ENCODE results near the gene CCSAP. TPM values are rescaled to one million over a fixed set of nuclear protein-coding genes. Genes with fewer than 3 reads are reported as not detected.
"Not testable (repeated sequence)": the region's sequence is repeated elsewhere in the genome, so short reads cannot be mapped to it uniquely, and the experiment has no call there.

The CCSAP gene
- polyA plus RNA-seq, 6 donors from 2014 or later: 0.13 to 3.3 (median 2.4) TPM

- Mint-ChIP-seq H3K27me3 (no peaks in the 10 kb centered on the region), H3K36me3 (peaks cover 6 to 7% of the 10 kb centered on the region in 2 donors), H3K4me1 (no peaks in the 10 kb centered on the region), H3K27ac (no peak overlapping the region), H3K9me3 (no peaks in the 10 kb centered on the region), H3K4me3 (no peak overlapping the region)
- ATAC-seq (ENCODE audit: low read depth in 2 of 2) (no peak), DNase-seq (no peak)
Observed at GRCh38 chr1:229309074-229309473, 33.8 kb downstream of the CCSAP start.

- ATAC-seq (ENCODE audit: low read depth in 2 of 2) (no peak), DNase-seq (no peak)
- no peak overlapping the region for H3K27ac Mint-ChIP-seq
- no peaks in the 10 kb centered on the region for H3K9me3 Mint-ChIP-seq
- no peaks in the 10 kb centered on the region for H3K4me1 Mint-ChIP-seq
- H3K4me3 Mint-ChIP-seq: no peak overlapping the region
- H3K27me3 Mint-ChIP-seq: no peaks in the 10 kb centered on the region
- H3K36me3 Mint-ChIP-seq: peaks cover 15 to 16% of the 10 kb centered on the region in 2 donors
Observed at GRCh38 chr1:229305392-229305791, 37.5 kb downstream of the CCSAP start.

- Mint-ChIP-seq H3K27ac (no peak overlapping the region), H3K4me1 (no peaks in the 10 kb centered on the region), H3K9me3 (no peaks in the 10 kb centered on the region), H3K36me3 (peaks cover 25 to 31% of the 10 kb centered on the region in 2 donors), H3K4me3 (no peak overlapping the region), H3K27me3 (no peaks in the 10 kb centered on the region)
- DNase-seq (no peak), ATAC-seq (ENCODE audit: low read depth in 2 of 2) (no peak)
Observed at GRCh38 chr1:229303855-229304254, 39.0 kb downstream of the CCSAP start.

GRCh38 chr1:229302740-229303139 is 40.1 kb downstream of the CCSAP start:
- peaks cover 25% of the 10 kb centered on the region in 2 donors for H3K36me3 Mint-ChIP-seq
- H3K4me3 Mint-ChIP-seq: no peak overlapping the region
- no peak for ATAC-seq (ENCODE audit: low read depth in 2 of 2)
- H3K27me3 Mint-ChIP-seq: no peaks in the 10 kb centered on the region
- H3K9me3 Mint-ChIP-seq: no peaks in the 10 kb centered on the region
- no peaks in the 10 kb centered on the region for H3K4me1 Mint-ChIP-seq
- no peak for DNase-seq
- H3K27ac Mint-ChIP-seq: peak overlapping the region in 3 of 6 donors; percentile 15 to 76 (median 27)

- peaks cover 18 to 25% of the 10 kb centered on the region in 2 donors for H3K36me3 Mint-ChIP-seq
- ATAC-seq (ENCODE audit: low read depth in 2 of 2) (no peak), DNase-seq (no peak)
- H3K27me3 Mint-ChIP-seq: no peaks in the 10 kb centered on the region
- H3K4me1 Mint-ChIP-seq: no peaks in the 10 kb centered on the region
- no peak overlapping the region for H3K4me3 Mint-ChIP-seq
- peak overlapping the region in 3 of 6 donors; percentile 21 to 50 (median 37) for H3K27ac Mint-ChIP-seq
- no peaks in the 10 kb centered on the region for H3K9me3 Mint-ChIP-seq
Observed at GRCh38 chr1:229300099-229300757, 42.6 kb downstream of the CCSAP start.

- Mint-ChIP-seq H3K4me1 (peaks cover 4 to 5% (median 4%) of the 10 kb centered on the region in 3 donors), H3K4me3 (no peak overlapping the region), H3K36me3 (peaks cover 21 to 31% of the 10 kb centered on the region in 2 donors), H3K27ac (no peak overlapping the region), H3K27me3 (no peaks in the 10 kb centered on the region), H3K9me3 (no peaks in the 10 kb centered on the region)
- DNase-seq: no peak
- no peak for ATAC-seq (ENCODE audit: low read depth in 2 of 2)
Observed at GRCh38 chr1:229298887-229299503, 43.9 kb downstream of the CCSAP start.

GRCh38 chr1:229298420-229298819 is 44.4 kb downstream of the CCSAP start:
- ATAC-seq (ENCODE audit: low read depth in 2 of 2) (no peak), DNase-seq (no peak)
- Mint-ChIP-seq H3K4me1 (peaks cover 8 to 11% (median 10%) of the 10 kb centered on the region in 3 donors), H3K4me3 (no peak overlapping the region), H3K9me3 (no peaks in the 10 kb centered on the region), H3K36me3 (peaks cover 27 to 33% of the 10 kb centered on the region in 2 donors), H3K27me3 (no peaks in the 10 kb centered on the region), H3K27ac (no peak overlapping the region)

- ATAC-seq (ENCODE audit: low read depth in 2 of 2): no peak
- H3K4me3 Mint-ChIP-seq: no peak overlapping the region
- no peaks in the 10 kb centered on the region for H3K9me3 Mint-ChIP-seq
- H3K36me3 Mint-ChIP-seq: peaks cover 27 to 33% of the 10 kb centered on the region in 2 donors
- DNase-seq: no peak
- H3K4me1 Mint-ChIP-seq: peaks cover 8 to 11% (median 11%) of the 10 kb centered on the region in 3 donors
- no peak overlapping the region for H3K27ac Mint-ChIP-seq
- H3K27me3 Mint-ChIP-seq: no peaks in the 10 kb centered on the region
Observed at GRCh38 chr1:229297746-229298145, 45.1 kb downstream of the CCSAP start.

- no peak for DNase-seq
- ATAC-seq (ENCODE audit: low read depth in 2 of 2): no peak
- Mint-ChIP-seq H3K36me3 (peaks cover 28 to 34% of the 10 kb centered on the region in 2 donors), H3K27ac (peak overlapping the region in 2 of 6 donors; percentile 28 to 60), H3K9me3 (peaks cover 0 to under 1% (median 0%) of the 10 kb centered on the region in 7 donors), H3K4me3 (no peak overlapping the region), H3K27me3 (no peaks in the 10 kb centered on the region), H3K4me1 (peaks cover 8 to 11% (median 11%) of the 10 kb centered on the region in 3 donors)
Observed at GRCh38 chr1:229296541-229296941, 46.3 kb downstream of the CCSAP start.

GRCh38 chr1:229295745-229296144 is 47.1 kb downstream of the CCSAP start:
- DNase-seq (no peak), ATAC-seq (ENCODE audit: low read depth in 2 of 2) (no peak)
- Mint-ChIP-seq H3K36me3 (peaks cover 31 to 37% of the 10 kb centered on the region in 2 donors), H3K4me3 (no peak overlapping the region), H3K27me3 (no peaks in the 10 kb centered on the region), H3K27ac (no peak overlapping the region), H3K4me1 (peaks cover 8 to 11% (median 11%) of the 10 kb centered on the region in 3 donors), H3K9me3 (peaks cover 0 to 5% (median 0%) of the 10 kb centered on the region in 7 donors)

GRCh38 chr1:229293528-229294204 is 49.2 kb downstream of the CCSAP start:
- Mint-ChIP-seq H3K27ac (peak overlapping the region in 2 of 6 donors; percentile 9 to 95), H3K27me3 (no peaks in the 10 kb centered on the region)
- ATAC-seq (ENCODE audit: low read depth in 2 of 2): no peak

GRCh38 chr1:229291686-229292085 is 51.2 kb downstream of the CCSAP start:
- not testable (repeated sequence) for H3K27me3 Mint-ChIP-seq; ATAC-seq (ENCODE audit: low read depth in 2 of 2); DNase-seq; H3K4me3 Mint-ChIP-seq; H3K9me3 Mint-ChIP-seq
- Mint-ChIP-seq H3K36me3 (peaks cover 28 to 44% of the 10 kb centered on the region in 2 donors), H3K27ac (peak overlapping the region in 2 of 6 donors; percentile 15 to 81), H3K4me1 (peaks cover 8 to 11% (median 11%) of the 10 kb centered on the region in 3 donors)

More at GRCh38 chr1:229293528-229294204, 49.2 kb downstream of the CCSAP start:
- Mint-ChIP-seq H3K9me3 (peaks cover 0 to 5% (median 0%) of the 10 kb centered on the region in 7 donors), H3K4me1 (peaks cover 8 to 11% (median 11%) of the 10 kb centered on the region in 3 donors), H3K36me3 (peaks cover 28 to 31% of the 10 kb centered on the region in 2 donors), H3K4me3 (peak overlapping the region in 1 of 8 donors; percentile 63)
- no peak for DNase-seq

GRCh38 chr1:229288516-229288915 is 54.3 kb downstream of the CCSAP start:
- peaks cover 9 to 14% (median 12%) of the 10 kb centered on the region in 3 donors for H3K4me1 Mint-ChIP-seq
- peaks cover 20 to 36% of the 10 kb centered on the region in 2 donors for H3K36me3 Mint-ChIP-seq
- H3K27me3 Mint-ChIP-seq: no peaks in the 10 kb centered on the region
- no peak overlapping the region for H3K4me3 Mint-ChIP-seq
- ATAC-seq (ENCODE audit: low read depth in 2 of 2) (no peak), DNase-seq (no peak)
- H3K9me3 Mint-ChIP-seq: peaks cover 0 to 5% (median 0%) of the 10 kb centered on the region in 7 donors
- H3K27ac Mint-ChIP-seq: no peak overlapping the region

All from naive B cell (primary cell).